ENCODE data around the gene ADAMTS20. TPM values are rescaled to one million over a fixed set of nuclear protein-coding genes. Genes with fewer than 3 reads are reported as not detected.

Gene ADAMTS20
- total RNA-seq, 1 experiment from 2014 or later, result 6.0 TPM

DNA sequence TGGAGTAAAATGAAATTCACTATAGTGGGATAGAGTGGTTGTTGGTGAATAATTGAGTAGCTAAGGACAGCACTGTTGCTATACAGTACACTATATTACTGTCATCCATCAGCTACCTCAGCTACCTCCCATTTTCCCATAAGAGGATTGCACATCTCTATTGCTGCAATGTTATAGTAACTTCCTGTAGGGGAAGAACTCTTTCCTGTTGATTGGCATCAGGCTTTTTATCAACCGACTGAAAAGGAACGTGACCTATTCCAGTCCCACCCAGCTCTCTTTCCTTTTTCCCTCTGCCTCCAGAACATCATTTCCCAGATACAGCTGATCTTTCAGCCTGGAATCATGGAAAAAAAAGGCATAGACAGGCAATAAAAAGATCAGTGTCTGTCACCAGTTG, 117.4 kb downstream of the ADAMTS20 start:
- Mint-ChIP-seq H3K4me3 (no peak overlapping the region), H3K9me3 (no peaks in the 10 kb centered on the region), H3K36me3 (peaks cover 16% of the 10 kb centered on the region), H3K4me1 (no peaks in the 10 kb centered on the region), H3K27me3 (ENCODE audit: low read depth) (no peaks in the 10 kb centered on the region), H3K27ac (no peak overlapping the region)
- TF ChIP-seq PRRX2 (CRISPR knock-in tag; IDR thresholded peaks at IDR 0.05) (no peak), HMGA2 (CRISPR knock-in tag; IDR thresholded peaks at IDR 0.05) (no peak), CREM (CRISPR knock-in tag; IDR thresholded peaks at IDR 0.05) (no peak), E2F1 (CRISPR knock-in tag; IDR thresholded peaks at IDR 0.05) (no peak), ZNF671 (CRISPR knock-in tag; IDR thresholded peaks at IDR 0.05) (no peak), ZNF416 (CRISPR knock-in tag; IDR thresholded peaks at IDR 0.05) (no peak), TP53 (CRISPR knock-in tag; IDR thresholded peaks at IDR 0.05) (no peak), FOXK1 (CRISPR knock-in tag; IDR thresholded peaks at IDR 0.05) (no peak), SOX15 (CRISPR knock-in tag; IDR thresholded peaks at IDR 0.05) (no peak), ZNF263 (CRISPR knock-in tag; IDR thresholded peaks at IDR 0.05; ENCODE audit: low read depth) (no peak), NFE2L1 (CRISPR knock-in tag; IDR thresholded peaks at IDR 0.05) (no peak), PREB (CRISPR knock-in tag; IDR thresholded peaks at IDR 0.05; ENCODE audit: borderline replicate concordance) (no peak), E2F4 (CRISPR knock-in tag; IDR thresholded peaks at IDR 0.05; ENCODE audit: borderline replicate concordance, low read depth) (no peak), ZNF138 (CRISPR knock-in tag; conservative IDR thresholded peaks at IDR 0.05) (no peak), FOXJ3 (CRISPR knock-in tag; IDR thresholded peaks at IDR 0.05; ENCODE audit: borderline replicate concordance) (no peak), ZNF121 (CRISPR knock-in tag; IDR thresholded peaks at IDR 0.05) (no peak), CREB1 (CRISPR knock-in tag; IDR thresholded peaks at IDR 0.05) (no peak), USF2 (CRISPR knock-in tag; IDR thresholded peaks at IDR 0.05) (no peak)
- TF ChIP-seq, protein P1, sequence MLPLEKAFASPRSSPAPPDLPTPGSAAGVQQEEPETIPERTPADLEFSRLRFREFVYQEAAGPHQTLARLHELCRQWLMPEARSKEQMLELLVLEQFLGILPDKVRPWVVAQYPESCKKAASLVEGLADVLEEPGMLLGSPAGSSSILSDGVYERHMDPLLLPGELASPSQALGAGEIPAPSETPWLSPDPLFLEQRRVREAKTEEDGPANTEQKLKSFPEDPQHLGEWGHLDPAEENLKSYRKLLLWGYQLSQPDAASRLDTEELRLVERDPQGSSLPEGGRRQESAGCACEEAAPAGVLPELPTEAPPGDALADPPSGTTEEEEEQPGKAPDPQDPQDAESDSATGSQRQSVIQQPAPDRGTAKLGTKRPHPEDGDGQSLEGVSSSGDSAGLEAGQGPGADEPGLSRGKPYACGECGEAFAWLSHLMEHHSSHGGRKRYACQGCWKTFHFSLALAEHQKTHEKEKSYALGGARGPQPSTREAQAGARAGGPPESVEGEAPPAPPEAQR (CRISPR knock-in tag; IDR thresholded peaks at IDR 0.05), result no peak
- TF ChIP-seq, protein P2, sequence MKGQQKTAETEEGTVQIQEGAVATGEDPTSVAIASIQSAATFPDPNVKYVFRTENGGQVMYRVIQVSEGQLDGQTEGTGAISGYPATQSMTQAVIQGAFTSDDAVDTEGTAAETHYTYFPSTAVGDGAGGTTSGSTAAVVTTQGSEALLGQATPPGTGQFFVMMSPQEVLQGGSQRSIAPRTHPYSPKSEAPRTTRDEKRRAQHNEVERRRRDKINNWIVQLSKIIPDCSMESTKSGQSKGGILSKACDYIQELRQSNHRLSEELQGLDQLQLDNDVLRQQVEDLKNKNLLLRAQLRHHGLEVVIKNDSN (CRISPR knock-in tag; IDR thresholded peaks at IDR 0.05), result no peak
- ATAC-seq, result no peak
- POLR2A ChIA-PET, result no interaction called here
- CTCF ChIA-PET, result no interaction called here
- DNase-seq (ENCODE audit: low spot score), result no peak

DNA sequence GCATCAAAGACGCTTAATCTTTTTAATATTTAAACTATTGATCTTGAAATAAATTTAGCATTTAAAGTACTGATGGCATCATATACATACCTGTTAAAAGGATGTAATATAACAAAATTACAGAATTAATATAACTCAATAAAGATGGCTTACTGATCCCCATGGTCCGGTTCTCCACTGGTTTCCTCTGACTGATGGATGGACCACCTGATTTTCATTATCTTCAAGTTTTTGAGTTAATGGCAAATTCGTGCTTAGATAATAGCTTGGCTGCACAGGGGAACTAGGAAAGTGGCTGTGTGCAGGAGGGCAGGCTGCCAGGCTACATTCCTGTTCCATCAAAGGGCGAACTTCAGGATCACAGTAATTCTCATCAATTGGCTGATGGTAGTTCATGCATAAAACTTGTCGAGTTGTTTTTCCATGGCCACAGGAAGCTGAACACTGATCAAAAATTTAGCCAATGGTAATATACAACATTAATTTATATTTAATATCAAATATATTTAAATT, 123.9 kb downstream of the ADAMTS20 start:
- CTCF ChIA-PET, result no interaction called here
- POLR2A ChIA-PET, result no interaction called here
- Mint-ChIP-seq H3K4me3 (no peak overlapping the region), H3K9me3 (no peaks in the 10 kb centered on the region), H3K4me1 (no peaks in the 10 kb centered on the region), H3K27me3 (ENCODE audit: low read depth) (no peaks in the 10 kb centered on the region), H3K27ac (no peak overlapping the region), H3K36me3 (peaks cover 23% of the 10 kb centered on the region)
- TF ChIP-seq NFYB (CRISPR knock-in tag; conservative IDR thresholded peaks at IDR 0.05; ENCODE audit: low read depth), result no peak
- TF ChIP-seq ZNF425 (CRISPR knock-in tag; conservative IDR thresholded peaks at IDR 0.05), result no peak
- no peak for TF ChIP-seq ZNF219 (CRISPR knock-in tag; IDR thresholded peaks at IDR 0.05; ENCODE audit: borderline replicate concordance)
- ATAC-seq (no peak), DNase-seq (ENCODE audit: low spot score) (no peak)

Data from WTC11 (cell line).